Choroid plexus epithelial cell (primary cell): ENCODE data around the gene CCDC88A.

Experiments used
- DNase-seq: peaks from one replicate; pipeline ENCODE4 v3.0.0-alpha.2; 2010; ENCODE audit warnings: low read depth
- H3K4me3 ChIP-seq: 2 replicates; pipeline ENCODE4 v1.5.1; 2011; ENCODE audit warnings: low read depth, mild to moderate bottlenecking, control low read depth, low read length, moderate library complexity
- TF ChIP-seq, protein P1 (sequence below): conservative IDR thresholded peaks from 2 replicates; pipeline ENCODE4 v1.5.1; 2011; ENCODE audit warnings: low read depth, mild to moderate bottlenecking, control low read depth, inconsistent platforms, low read length, moderate library complexity

CCDC88A gene

GRCh38 chr2:55421326-55421725 lies 1.7 kb upstream of the CCDC88A start:
- H3K4me3 ChIP-seq, result no peak overlapping the region
- no peak for DNase-seq
- TF ChIP-seq, protein P1, sequence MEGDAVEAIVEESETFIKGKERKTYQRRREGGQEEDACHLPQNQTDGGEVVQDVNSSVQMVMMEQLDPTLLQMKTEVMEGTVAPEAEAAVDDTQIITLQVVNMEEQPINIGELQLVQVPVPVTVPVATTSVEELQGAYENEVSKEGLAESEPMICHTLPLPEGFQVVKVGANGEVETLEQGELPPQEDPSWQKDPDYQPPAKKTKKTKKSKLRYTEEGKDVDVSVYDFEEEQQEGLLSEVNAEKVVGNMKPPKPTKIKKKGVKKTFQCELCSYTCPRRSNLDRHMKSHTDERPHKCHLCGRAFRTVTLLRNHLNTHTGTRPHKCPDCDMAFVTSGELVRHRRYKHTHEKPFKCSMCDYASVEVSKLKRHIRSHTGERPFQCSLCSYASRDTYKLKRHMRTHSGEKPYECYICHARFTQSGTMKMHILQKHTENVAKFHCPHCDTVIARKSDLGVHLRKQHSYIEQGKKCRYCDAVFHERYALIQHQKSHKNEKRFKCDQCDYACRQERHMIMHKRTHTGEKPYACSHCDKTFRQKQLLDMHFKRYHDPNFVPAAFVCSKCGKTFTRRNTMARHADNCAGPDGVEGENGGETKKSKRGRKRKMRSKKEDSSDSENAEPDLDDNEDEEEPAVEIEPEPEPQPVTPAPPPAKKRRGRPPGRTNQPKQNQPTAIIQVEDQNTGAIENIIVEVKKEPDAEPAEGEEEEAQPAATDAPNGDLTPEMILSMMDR, result no peak

- TF ChIP-seq, protein P1, result no peak
- no peak overlapping the region for H3K4me3 ChIP-seq
- DNase-seq, result no peak
Observed at GRCh38 chr2:55420871-55421270, 1.2 kb upstream of the CCDC88A start.

GRCh38 chr2:55420439-55420725 lies 726 bp upstream of the CCDC88A start:
- DNase-seq, result no peak
- peak overlapping the region; percentile 89 for H3K4me3 ChIP-seq
- TF ChIP-seq, protein P1, result no peak

DNA sequence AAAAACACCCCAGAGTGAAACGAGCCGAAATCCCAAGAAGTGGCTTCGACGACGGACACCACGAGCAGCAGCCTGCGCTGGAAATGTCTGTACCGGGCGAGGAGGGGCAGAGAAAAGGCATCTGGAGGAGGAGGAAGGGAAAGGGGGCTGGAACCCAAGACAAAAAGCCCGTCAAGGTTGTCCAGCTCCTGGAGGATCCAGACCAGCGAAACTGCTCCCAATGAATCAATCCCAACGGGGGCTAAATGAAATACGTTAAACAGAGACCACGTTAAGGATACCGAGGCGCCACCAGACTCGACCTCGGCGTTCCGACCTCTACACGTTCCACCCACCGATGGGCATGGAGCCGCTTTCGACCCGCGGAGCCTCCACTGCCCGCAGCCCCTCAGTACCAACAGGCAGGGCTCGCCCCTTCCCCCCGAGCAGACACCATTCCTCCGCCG lies 400 bp downstream of the CCDC88A start:
- no peak for DNase-seq
- TF ChIP-seq, protein P1, result no peak
- peak overlapping the region; percentile 89 for H3K4me3 ChIP-seq

GRCh38 chr2:55418512-55419232 lies 984 bp downstream of the CCDC88A start:
- no peak for DNase-seq
- TF ChIP-seq, protein P1, result no peak
- H3K4me3 ChIP-seq, result peak overlapping the region; percentile 89

- no peak for DNase-seq
- TF ChIP-seq, protein P1, result no peak
- peak overlapping the region; percentile 89 for H3K4me3 ChIP-seq
Observed at GRCh38 chr2:55418072-55418471, 1.6 kb downstream of the CCDC88A start.
